ENCODE measurements around the gene CDK5.

CDK5 gene

DNA sequence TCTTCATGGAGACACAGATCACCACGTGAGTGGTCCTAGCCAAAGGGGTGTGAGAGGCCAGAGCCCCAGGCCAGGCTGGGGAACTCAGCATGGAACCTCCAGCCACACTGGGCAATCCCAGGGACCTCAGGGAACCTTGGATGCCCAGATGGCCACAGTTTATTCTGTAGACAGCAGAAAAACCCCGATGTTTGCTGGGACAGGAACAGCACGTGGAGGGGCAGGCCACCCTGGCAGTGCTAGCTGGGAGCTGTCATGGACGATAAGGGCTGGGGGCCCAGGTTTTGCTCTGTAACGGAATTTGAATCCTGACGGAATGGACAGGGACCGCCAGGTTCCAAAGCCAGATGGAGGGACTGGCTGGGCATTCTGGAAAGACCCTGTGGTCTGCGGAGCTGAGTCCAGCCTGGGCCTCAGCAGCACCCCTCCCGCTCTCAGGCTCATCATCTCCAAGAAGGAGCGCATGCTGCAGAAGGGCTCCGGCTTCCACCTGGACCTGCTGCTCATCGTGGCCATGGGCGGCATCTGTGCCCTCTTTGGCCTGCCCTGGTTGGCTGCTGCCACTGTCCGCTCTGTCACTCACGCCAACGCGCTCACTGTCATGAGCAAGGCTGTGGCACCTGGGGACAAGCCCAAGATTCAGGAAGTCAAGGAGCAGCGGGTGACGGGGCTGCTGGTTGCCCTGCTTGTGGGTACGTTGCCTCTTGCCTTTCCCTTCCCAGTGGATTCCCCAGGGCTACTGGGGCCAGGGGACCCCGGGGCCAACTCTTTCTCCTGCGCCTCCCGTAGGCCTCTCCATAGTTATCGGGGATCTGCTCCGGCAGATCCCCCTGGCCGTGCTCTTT, 17.3 kb upstream of the CDK5 start:
- DNase-seq (ENCODE audit: low read depth, low spot score) = no peak

DNA sequence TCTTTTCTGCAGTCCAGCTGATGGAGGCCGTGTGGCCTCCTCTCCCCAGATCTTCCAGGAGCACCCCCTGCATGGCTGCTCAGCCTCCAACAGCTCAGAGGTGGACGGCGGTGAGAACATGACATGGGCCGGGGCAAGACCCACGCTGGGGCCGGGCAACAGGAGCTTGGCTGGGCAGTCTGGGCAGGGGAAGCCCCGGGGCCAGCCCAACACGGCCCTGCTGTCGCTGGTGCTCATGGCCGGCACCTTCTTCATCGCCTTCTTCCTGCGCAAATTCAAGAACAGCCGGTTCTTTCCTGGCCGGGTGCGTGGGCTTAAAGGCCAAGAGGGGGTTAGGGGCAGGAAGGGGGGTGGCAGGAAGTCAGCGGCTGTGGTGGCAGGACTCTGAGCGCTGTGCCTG, 16.3 kb upstream of the CDK5 start:
- DNase-seq (ENCODE audit: low read depth, low spot score) = no peak

DNA sequence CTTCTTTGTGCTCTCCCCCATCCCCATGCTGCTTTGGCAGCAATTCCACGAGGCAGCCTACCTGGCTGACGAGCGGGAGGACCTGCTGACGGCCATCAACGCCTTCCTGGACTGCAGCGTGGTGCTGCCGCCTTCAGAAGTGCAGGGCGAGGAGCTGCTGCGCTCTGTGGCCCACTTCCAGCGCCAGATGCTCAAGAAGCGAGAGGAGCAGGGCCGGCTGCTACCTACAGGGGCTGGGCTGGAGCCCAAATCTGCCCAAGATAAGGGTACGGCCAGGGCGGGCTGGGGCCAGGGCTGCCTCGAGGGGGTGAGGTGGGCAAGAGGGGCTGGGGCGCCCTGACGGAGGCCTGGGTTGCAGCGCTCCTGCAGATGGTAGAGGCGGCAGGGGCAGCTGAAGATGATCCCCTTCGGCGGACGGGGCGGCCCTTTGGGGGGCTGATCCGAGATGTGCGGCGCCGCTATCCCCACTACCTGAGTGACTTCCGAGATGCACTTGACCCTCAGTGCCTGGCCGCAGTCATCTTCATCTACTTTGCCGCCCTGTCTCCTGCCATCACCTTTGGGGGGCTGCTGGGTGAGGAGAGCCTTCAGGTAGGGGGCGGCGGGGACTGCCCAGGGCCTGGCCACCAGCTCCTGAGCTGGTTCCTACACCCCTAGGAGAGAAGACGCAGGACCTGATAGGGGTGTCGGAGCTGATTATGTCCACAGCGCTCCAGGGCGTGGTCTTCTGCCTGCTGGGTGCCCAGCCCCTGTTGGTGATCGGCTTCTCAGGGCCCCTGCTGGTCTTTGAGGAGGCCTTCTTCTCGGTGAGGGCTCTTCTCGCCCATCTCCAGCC, 13.6 kb upstream of the CDK5 start:
- no peak for DNase-seq (ENCODE audit: low read depth, low spot score)

DNA sequence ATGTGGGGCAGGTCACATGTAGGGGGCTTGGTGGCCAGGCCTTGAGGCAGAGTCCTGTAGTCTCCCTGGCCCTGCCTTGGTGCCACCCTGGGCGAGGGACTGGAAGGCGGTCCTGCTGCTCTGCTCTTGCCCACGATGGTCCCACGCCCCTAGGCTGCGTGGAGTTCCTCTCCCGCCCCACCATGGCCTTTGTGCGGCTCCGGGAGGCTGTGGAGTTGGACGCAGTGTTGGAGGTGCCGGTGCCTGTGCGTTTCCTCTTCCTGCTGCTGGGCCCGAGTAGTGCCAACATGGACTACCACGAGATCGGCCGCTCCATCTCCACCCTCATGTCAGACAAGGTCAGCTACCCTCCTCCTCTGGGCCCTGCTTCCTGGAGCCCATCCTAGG, 12.9 kb upstream of the CDK5 start:
- no peak for DNase-seq (ENCODE audit: low read depth, low spot score)

DNA sequence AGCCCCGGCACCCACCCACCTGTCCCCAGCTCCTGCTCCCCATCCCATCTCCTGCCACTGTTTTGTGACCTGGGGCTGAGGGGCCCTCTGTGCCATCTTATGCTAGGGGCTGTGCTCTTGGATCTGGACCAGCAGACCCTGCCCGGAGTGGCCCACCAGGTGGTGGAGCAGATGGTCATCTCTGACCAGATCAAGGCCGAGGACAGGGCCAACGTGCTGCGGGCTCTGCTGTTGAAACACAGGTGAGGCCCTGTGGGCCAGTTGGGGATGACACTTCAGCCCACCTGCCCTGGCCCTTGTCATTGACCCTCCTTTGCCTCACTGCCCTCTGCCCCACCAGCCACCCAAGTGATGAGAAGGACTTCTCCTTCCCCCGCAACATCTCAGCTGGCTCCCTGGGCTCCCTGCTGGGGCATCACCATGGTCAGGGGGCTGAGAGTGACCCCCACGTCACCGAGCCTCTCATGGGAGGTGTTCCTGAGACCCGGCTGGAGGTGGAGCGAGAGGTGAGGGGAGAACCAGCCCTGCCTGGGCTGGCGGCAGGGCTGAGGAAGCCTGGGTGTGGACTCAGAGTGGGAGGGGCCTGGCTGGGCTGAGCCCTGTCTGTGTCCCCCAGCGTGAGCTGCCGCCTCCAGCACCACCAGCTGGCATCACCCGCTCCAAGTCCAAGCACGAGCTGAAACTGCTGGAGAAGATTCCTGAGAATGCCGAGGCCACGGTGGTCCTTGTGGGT, 12.3 kb upstream of the CDK5 start:
- DNase-seq (ENCODE audit: low read depth, low spot score) = no peak

DNA sequence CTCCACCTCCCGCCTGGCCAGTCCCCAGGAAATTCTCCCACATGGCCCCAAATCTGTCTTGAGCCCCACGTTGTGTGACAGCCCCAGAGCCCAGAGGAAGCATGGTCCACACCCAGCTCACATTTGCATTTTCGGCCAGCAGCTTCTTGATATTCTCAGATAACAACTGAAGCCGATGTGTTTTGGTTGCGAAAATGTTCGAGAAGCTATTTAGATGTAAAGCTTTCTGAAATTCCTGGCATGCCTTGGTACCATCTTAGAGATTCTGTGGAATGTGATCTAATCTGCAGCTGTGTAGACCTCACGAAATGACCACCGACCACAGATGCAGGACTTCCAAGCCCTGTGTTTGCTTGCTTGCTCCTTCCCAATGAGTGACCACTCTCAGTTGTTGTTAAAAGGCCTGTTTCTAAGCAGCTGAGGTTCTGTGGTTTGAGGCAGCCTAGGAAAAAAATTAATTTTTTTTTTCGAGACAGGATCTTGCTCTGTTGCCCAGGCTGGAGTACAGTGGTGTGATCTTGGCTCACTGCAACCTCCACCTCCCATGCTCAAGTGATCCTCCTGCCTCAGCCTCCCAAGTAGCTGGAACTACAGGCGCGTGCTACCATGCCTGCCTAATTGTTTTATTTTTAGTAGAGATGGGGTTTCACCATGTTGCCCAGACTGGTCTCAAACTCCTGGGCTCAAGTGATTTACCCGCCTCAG, 10.5 kb upstream of the CDK5 start:
- DNase-seq (ENCODE audit: low read depth, low spot score) = no peak

GRCh38 chr7:151066273-151066974, 8.7 kb upstream of the CDK5 start:
- DNase-seq (ENCODE audit: low read depth, low spot score) = no peak

DNA sequence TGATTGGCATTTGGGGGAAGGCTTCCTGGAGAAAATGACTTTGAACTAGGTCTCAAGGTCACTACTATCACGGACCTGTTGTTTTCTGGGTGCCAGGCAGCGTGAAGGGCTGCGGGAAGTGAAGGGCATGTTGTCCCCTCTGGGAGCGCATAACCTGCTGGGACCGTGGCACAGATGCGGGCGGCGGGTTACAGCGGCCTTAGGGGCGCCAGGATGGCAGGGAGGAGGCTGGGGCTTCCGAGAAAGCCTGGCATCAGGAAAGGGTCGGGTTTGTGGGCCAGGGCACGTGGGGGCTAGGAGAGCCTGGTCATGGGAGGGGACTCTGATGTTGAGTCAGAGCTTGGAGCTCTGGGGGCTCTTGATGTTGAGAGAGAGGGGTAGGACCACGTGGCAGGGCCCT, 7.8 kb upstream of the CDK5 start:
- DNase-seq (ENCODE audit: low read depth, low spot score) = no peak

DNA sequence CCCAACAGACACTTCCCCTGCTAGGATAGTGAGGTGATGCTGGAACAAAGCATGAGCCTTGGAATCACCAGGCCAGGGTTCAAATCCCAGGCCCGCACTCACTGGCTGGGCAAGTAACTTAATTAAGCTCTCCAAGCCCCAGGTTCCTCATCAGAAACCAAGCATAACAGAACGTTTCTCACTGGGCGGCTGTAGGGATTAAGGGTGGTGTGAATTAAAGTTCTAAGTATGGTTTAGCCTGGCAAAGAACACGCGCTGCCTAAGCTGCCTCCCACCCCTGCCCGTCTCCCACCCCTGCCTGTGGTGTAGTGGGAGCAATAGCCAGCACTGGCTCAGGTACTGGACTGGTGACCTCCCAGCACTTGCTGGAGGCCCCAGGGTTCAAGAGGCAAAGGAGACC, 7.3 kb upstream of the CDK5 start:
- no peak for DNase-seq (ENCODE audit: low read depth, low spot score)

DNA sequence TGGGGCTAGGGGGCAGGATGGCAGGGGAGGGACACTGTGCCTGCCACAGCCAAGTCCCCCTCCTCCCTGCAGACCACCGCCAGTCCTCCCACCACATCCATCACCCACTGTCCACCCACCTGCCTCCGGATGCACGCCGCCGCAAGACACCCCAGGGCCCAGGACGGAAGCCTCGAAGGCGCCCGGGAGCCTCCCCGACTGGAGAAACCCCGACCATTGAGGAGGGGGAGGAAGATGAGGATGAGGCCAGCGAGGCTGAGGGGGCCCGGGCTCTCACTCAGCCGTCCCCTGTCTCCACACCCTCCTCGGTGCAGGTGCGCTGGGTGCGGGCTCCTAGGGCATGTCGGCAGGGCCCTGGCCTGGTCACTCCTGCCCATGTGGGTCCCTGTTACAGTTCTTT, 6.8 kb upstream of the CDK5 start:
- DNase-seq (ENCODE audit: low read depth, low spot score) = no peak

GRCh38 chr7:151063212-151063561, 5.5 kb upstream of the CDK5 start:
- DNase-seq (ENCODE audit: low read depth, low spot score) = no peak

DNA sequence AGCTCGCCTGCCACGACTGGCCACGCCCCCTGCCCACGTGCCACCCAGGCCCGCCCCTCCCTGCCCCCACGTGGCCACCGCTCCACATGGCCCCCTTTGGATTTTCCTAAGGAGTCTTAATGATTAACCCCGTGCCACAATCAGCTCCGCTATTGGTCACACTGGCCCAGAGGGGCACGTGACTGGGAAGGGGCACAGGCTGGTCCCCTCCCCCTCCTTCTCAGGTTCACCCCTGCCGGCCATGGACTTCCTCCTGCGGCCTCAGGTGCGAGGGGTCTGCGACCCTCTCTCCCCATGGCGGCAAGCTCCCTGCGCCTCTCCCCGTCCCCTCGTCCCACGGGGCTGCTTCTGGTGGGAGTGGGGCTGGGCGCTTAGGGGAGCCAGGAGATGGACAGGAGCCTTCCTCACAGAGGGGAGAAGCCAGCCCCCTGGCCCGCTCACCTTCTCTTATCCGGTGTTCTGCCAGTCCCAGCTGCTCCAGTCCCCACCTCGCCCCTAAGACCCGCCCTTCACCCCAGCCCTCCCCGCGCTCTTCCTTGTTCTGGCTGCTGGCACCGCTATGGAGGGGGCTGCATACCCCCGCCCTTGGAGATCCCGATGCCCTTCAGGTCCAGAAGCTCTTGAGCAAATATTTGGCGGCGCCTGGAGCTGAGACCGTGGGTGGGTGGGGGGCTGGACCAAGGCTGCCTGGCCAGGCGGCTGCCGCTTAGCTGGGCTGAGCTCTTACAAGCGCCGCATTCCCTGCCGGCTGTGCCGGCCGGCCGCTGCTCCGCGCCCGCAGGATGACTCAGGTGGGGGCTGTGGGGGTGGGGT, 4.9 kb upstream of the CDK5 start:
- no peak for DNase-seq (ENCODE audit: low read depth, low spot score)

GRCh38 chr7:151062111-151062398, 4.4 kb upstream of the CDK5 start:
- no peak for DNase-seq (ENCODE audit: low read depth, low spot score)

DNA sequence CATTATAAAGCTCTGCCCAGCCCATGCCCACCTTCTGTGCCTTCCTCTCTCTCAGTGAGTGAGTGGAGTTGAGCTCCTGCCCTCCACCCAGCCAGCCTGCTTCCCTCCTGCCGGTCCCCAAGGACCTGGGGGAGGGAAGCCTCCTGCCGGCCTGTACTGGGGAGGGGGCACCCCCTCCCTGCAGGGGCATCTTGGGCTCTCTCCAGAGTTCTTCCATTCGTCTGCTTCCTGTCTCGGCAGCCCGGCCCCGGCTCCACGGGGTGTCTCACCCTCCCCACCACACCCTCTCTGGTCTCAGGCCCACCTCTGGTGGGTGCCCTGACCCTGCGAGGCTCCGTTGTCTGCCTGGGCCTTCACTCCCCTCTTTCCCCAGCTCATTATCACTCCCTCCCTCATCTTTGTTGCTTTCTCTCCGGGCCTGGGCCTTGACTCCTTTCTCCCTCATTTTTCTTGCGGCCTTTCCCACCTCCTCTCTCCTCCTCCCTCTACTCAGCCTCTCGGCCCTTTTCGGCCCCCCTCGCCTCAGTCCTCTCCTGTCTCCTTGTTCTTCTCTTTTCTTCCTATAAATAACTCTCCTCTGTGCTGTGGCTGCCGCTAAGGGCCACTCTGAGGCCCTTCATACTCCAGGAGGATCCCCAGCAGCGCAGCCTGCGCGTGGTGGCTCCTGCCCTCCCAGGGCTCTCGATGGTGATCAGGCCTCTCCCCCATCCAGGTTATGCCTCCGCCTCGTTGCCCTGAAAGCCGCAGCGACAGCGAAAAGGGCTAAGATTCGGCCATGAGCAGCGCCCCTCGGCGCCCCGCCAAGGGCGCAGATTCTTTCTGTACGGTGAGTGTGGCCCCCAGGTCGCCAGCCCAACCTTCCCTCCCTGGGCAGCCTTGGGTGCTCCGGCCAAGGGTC, 3.8 kb upstream of the CDK5 start:
- no peak for DNase-seq (ENCODE audit: low read depth, low spot score)

DNA sequence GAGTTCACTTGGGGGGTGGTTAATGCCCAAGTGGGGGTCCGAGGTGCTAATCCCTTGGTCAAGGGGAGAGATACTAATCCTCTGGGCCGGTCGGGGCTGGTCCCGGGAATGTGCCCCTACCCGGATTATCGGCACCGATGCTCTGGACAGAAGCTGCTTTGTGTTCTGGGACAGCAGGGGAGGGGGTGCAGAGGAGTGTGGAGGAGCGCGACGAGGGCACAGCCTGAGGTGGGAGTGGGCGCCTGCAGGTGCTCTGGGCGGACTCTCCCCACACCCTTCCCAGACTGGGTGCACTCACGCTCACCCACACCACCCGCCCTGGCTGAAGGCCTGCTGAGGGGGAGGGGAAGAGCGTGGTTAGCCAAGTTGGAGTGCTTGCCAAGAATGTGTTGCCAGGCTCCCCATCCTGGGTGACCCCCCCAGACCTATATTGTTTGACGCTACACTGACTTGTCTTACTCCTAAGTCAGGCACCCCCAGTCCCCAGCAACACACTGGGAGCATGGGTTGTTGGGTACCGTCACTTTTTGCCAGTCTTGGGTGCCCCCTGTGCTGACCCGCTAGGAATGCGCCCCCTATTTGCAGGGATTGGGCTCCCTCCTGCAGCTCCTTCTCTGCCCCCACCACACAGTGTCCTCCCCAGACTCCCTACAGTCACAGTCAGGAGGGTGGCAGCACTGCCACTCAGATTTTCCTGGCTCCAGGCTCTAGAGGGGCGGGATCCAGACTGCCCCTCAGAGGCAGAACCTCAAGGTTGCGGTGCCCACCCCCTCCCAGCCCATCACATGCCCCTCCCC, 2.9 kb upstream of the CDK5 start:
- no peak for DNase-seq (ENCODE audit: low read depth, low spot score)

GRCh38 chr7:151060113-151060415, 2.4 kb upstream of the CDK5 start:
- no peak for DNase-seq (ENCODE audit: low read depth, low spot score)

DNA sequence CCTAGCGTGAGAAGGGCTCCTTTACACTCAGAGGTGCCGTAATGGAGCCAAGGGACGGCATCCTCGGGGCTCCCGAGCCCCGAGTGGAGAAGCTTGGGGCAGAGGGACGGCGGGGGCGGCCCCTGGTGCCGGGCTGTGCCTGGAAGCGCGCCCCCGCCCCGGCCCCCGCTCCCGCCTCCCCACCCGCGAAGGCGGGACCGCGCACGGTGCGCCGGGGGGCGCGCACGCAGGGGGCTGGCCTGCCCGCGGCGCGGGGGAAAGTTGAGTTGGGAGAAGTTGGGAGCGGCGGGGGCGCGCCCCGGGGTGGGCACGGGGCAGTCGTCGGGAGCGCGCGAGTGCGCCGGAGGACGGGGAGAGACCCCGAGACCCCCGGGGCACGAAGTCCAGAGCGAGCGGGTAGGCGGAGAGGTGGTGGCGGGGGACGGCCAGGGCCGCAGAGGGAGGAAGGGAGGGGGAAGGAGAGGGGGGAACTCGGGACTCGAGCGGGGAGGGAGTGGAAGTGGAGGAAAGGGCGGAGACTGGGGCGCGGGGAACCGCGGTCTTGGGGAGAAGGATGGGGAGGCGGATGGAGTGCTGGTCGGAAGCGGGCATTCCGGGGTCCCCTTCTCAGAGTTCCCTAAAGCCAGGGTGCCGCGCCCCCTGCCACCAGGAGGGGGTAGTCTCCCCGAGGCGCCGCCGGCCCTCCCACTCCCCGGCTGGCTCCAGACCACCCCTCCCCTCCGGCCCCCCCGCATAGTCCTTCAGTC, 1.8 kb upstream of the CDK5 start, which contains the start of gene SLC4A2:
TSS of gene SLC4A2 (plus strand) at position 223 of the 746 bp plus-strand sequence. CDS start 2,399 bp downstream, outside the sequence.
- DNase-seq (ENCODE audit: low read depth, low spot score) = peak; percentile 44

GRCh38 chr7:151058781-151059366, 1.2 kb upstream of the CDK5 start:
- DNase-seq (ENCODE audit: low read depth, low spot score) = no peak
